ENCODE results near the gene MYH9. TPM values are rescaled to one million over a fixed set of nuclear protein-coding genes. Genes with fewer than 3 reads are reported as not detected.
"Not testable (repeated sequence)": the region's sequence is repeated elsewhere in the genome, so short reads cannot be mapped to it uniquely, and the experiment has no call there.

Gene MYH9
- total and polyA plus RNA-seq, 7 experiments from 2014 or later, result 95.5 to 900 (median 661) TPM

DNA sequence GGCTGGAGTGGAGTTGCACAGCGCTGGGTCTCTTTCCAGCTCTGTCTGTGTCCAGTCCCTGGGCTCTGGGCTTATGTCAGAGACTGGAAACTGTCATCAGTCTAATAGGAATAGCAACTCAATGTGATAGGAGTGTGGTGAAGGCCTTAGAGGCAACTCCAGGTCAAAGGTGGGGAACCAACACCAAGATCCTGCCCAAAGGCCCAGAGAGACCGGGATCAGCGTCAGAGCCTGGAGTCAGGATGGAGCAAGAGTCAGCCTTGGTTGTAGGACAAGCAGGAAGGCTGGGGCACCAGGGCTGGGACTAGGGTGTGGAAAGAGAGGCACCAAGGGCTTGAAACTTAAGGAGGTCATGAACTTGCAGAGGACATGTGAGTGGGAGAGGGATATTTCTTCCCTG, 125.5 kb downstream of the MYH9 start:
- H3K27ac ChIP-seq (ENCODE audit: low read depth, low read length); POLR2A ChIA-PET: not testable (repeated sequence)

DNA sequence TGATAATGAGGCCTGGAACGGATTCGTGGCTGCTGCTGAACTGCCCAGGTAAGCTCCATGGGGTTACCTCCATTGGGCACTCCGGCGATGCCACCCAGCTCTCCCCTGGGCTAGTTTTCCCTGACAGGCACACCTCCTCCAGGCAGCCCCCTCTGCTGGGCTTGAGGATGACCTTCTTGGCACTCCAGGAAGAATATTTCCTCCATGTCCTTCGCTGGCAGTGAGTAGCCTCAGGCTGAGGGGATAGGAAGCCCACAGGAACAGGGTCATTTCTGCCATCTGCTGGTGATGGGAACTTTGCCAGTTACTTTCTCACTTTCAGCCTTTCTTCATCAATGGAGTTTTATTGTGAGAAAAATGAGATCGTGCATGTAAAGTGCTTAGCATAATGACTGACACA, 126.1 kb downstream of the MYH9 start:
- CTCF ChIA-PET, result not testable (repeated sequence)
- peaks cover 14 to 30% (median 23%) of the 10 kb centered on the region in 7 donors for H3K4me1 Mint-ChIP-seq

More for the DNA sequence above, 125.5 kb downstream of the MYH9 start:
- H3K4me1 ChIP-seq (ENCODE audit: control insufficient read depth in 2 of 2, insufficient read depth in 2 of 2, low read length in 2 of 2); H3K9me3 ChIP-seq (ENCODE audit: control insufficient read depth in 2 of 3, low read length in 3 of 3); intact Hi-C loops (cut with micrococcal nuclease); CTCF ChIA-PET; ATAC-seq; H3K4me3 ChIP-seq (ENCODE audit: low read length); H3K27me3 ChIP-seq (ENCODE audit: control insufficient read depth in 2 of 2, insufficient read depth in 2 of 2, low read length in 2 of 2); H3K4me3 Mint-ChIP-seq; H3K27me3 Mint-ChIP-seq; DNase-seq; H3K9me3 Mint-ChIP-seq: not testable (repeated sequence)
- peaks cover 14 to 29% (median 18%) of the 10 kb centered on the region in 7 donors for H3K4me1 Mint-ChIP-seq
- H3K36me3 Mint-ChIP-seq, result peaks cover 13 to 69% (median 40%) of the 10 kb centered on the region in 5 donors
- peak overlapping the region in 1 of 9 donors; percentile 42 for H3K27ac Mint-ChIP-seq
- peaks cover 20 to 82% (median 25%) of the 10 kb centered on the region in 3 experiments for H3K36me3 ChIP-seq (ENCODE audit: control insufficient read depth in 2 of 3, insufficient read depth in 3 of 3, low read length in 3 of 3)

DNA sequence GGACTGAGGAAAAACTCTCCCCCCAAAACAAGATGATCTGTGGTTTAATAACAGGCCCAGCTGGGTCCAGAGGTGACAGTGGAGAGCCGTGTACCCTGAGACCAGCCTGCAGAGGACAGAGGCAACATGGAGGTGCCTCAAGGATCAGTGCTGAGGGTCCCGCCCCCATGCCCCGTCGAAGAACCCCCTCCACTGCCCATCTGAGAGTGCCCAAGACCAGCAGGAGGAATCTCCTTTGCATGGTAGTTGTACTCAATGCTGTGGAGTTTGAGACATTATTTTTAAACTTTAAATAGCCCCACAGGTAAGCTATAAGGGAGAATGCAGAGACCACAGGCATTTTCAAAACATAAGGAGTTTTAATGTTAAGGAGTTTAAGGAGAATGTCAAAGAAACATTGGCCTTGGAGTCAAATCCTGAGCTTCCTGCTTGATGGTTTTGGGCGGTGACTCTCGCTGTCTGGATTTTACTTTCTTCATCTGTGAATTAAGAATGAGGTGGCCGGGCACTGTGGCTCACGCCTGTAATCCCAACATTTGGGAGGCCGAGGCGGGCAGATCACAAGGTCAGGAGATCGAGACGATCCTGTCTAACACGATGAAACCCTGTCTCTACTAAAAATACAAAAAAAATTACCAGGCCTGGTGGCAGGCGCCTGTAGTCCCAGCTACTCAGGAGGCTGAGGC, 128.0 kb downstream of the MYH9 start:
- intact Hi-C loops (cut with micrococcal nuclease), result no loop called here
- no peaks in the 10 kb centered on the region for H3K9me3 ChIP-seq (ENCODE audit: control insufficient read depth in 2 of 3, low read length in 3 of 3)
- Mint-ChIP-seq H3K36me3 (peaks cover 17 to 65% (median 36%) of the 10 kb centered on the region in 5 donors), H3K4me1 (peaks cover 25 to 46% (median 39%) of the 10 kb centered on the region in 7 donors), H3K4me3 (peak overlapping the region in 1 of 10 donors; percentile 25), H3K27me3 (no peaks in the 10 kb centered on the region), H3K27ac (peak overlapping the region in 3 of 9 donors; percentile 38 to 86 (median 83)), H3K9me3 (no peaks in the 10 kb centered on the region)
- H3K4me1 ChIP-seq (ENCODE audit: control insufficient read depth in 2 of 2, insufficient read depth in 2 of 2, low read length in 2 of 2), result peaks cover 7 to 16% of the 10 kb centered on the region in 2 donors
- CTCF ChIA-PET, result interaction anchor here (1.6 kb wide), 1 partner anchor 20 kb away, joined by 5 read pairs; the partner anchor contains the start of gene APOL2
- H3K36me3 ChIP-seq (ENCODE audit: control insufficient read depth in 2 of 3, insufficient read depth in 3 of 3, low read length in 3 of 3), result peaks cover 14 to 74% (median 20%) of the 10 kb centered on the region in 3 experiments
- H3K4me3 ChIP-seq (ENCODE audit: low read length), result no peak overlapping the region
- no peak for ATAC-seq
- no peaks in the 10 kb centered on the region for H3K27me3 ChIP-seq (ENCODE audit: control insufficient read depth in 2 of 2, insufficient read depth in 2 of 2, low read length in 2 of 2)
- no peak overlapping the region for H3K27ac ChIP-seq (ENCODE audit: low read depth, low read length)
- DNase-seq, result no peak
- POLR2A ChIA-PET, result no interaction called here

More for the DNA sequence above, 126.1 kb downstream of the MYH9 start:
- H3K27ac Mint-ChIP-seq; intact Hi-C loops (cut with micrococcal nuclease); H3K27me3 Mint-ChIP-seq; H3K27ac ChIP-seq (ENCODE audit: low read depth, low read length); H3K9me3 Mint-ChIP-seq; H3K4me1 ChIP-seq (ENCODE audit: control insufficient read depth in 2 of 2, insufficient read depth in 2 of 2, low read length in 2 of 2); DNase-seq; ATAC-seq; H3K4me3 ChIP-seq (ENCODE audit: low read length); H3K9me3 ChIP-seq (ENCODE audit: control insufficient read depth in 2 of 3, low read length in 3 of 3); H3K27me3 ChIP-seq (ENCODE audit: control insufficient read depth in 2 of 2, insufficient read depth in 2 of 2, low read length in 2 of 2); H3K4me3 Mint-ChIP-seq: not testable (repeated sequence)
- peaks cover 20 to 82% (median 25%) of the 10 kb centered on the region in 3 experiments for H3K36me3 ChIP-seq (ENCODE audit: control insufficient read depth in 2 of 3, insufficient read depth in 3 of 3, low read length in 3 of 3)
- POLR2A ChIA-PET, result interaction anchor here (0.6 kb wide), 1 partner anchor 943 kb away, joined by 3 read pairs; no protein-coding TSS in a partner anchor
- peaks cover 13 to 69% (median 35%) of the 10 kb centered on the region in 5 donors for H3K36me3 Mint-ChIP-seq

DNA sequence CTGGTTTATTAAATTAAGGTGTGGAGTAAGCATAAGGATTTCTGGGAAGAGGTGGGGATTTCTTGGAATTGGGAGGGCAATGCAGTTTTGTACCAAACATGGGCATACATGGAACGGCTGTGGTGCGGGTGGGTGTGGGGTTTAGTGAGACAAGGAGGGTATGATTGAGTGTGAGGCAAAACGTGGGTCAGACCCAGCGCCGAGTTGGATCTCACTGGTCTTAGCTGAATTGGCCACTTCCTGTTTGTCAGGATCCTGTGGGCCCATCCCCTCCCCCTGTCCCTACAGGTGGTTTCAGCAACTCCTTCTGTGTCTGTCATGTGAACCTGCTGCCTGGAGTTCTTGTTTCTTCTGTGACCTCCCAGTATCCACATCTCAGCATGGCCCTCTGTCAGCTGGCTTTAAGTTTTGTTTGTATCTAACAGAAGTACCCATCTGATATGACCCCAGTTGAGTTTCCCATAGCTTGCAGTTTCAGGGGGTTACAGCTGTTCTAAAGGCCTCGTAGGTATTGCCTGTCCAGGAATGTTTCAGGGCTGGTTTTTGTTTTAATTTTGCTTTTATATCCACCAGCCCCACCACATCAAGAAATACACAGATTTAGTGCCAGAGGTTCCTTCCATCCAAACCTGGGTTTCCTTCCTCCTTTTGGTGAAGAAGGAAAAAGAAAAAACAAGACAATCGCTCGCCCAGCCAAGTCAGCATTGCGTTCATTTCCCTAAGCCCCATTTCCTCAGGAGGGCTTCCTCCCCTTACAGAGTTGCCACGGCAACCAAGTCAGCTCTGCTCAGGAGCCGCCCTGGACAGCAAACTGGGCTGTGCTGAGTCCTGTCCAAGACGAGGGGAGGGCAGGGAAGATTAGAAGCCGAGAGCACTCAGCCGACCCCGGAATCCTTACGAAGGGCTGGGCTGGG, 128.8 kb downstream of the MYH9 start:
- H3K27me3 ChIP-seq (ENCODE audit: control insufficient read depth in 2 of 2, insufficient read depth in 2 of 2, low read length in 2 of 2), result no peaks in the 10 kb centered on the region
- ChIA-PET CTCF (interaction anchor here (1.3 to 1.6 kb wide), 2 partner anchors 10 to 19 kb away, joined by 3 to 5 read pairs; partner anchors contain the start of gene APOL2), POLR2A (interaction anchor here (0.7 kb wide), 1 partner anchor 125 kb away, joined by 3 read pairs; no protein-coding TSS in a partner anchor)
- H3K4me1 Mint-ChIP-seq, result peaks cover 33 to 54% (median 43%) of the 10 kb centered on the region in 7 donors
- H3K27me3 Mint-ChIP-seq, result no peaks in the 10 kb centered on the region
- peak; percentile 49 for ATAC-seq
- H3K4me3 Mint-ChIP-seq, result peak overlapping the region in 8 of 10 donors; percentile 6 to 78 (median 20)
- H3K9me3 ChIP-seq (ENCODE audit: control insufficient read depth in 2 of 3, low read length in 3 of 3), result no peaks in the 10 kb centered on the region
- intact Hi-C loops (cut with micrococcal nuclease), result no loop called here
- H3K9me3 Mint-ChIP-seq, result no peaks in the 10 kb centered on the region
- H3K36me3 ChIP-seq (ENCODE audit: control insufficient read depth in 2 of 3, insufficient read depth in 3 of 3, low read length in 3 of 3), result peaks cover 14 to 70% (median 20%) of the 10 kb centered on the region in 3 experiments
- H3K36me3 Mint-ChIP-seq, result peaks cover 17 to 62% (median 36%) of the 10 kb centered on the region in 5 donors
- H3K27ac ChIP-seq (ENCODE audit: low read depth, low read length), result no peak overlapping the region
- H3K4me3 ChIP-seq (ENCODE audit: low read length), result no peak overlapping the region
- peak overlapping the region in 8 of 9 donors; percentile 4 to 86 (median 64) for H3K27ac Mint-ChIP-seq
- DNase-seq, result peak in 1 of 9 donors; percentile 26
- peaks cover 12 to 23% of the 10 kb centered on the region in 2 donors for H3K4me1 ChIP-seq (ENCODE audit: control insufficient read depth in 2 of 2, insufficient read depth in 2 of 2, low read length in 2 of 2)

GRCh38 chr22:36257948-36258670, 129.7 kb downstream of the MYH9 start:
- intact Hi-C loops (cut with micrococcal nuclease), result no loop called here
- Histone ChIP-seq H3K27ac (ENCODE audit: low read depth, low read length) (no peak overlapping the region), H3K4me1 (ENCODE audit: control insufficient read depth in 2 of 2, insufficient read depth in 2 of 2, low read length in 2 of 2) (peaks cover 19 to 31% of the 10 kb centered on the region in 2 donors), H3K27me3 (ENCODE audit: control insufficient read depth in 2 of 2, insufficient read depth in 2 of 2, low read length in 2 of 2) (no peaks in the 10 kb centered on the region), H3K9me3 (ENCODE audit: control insufficient read depth in 2 of 3, low read length in 3 of 3) (no peaks in the 10 kb centered on the region), H3K36me3 (ENCODE audit: control insufficient read depth in 2 of 3, insufficient read depth in 3 of 3, low read length in 3 of 3) (peaks cover 14 to 63% (median 20%) of the 10 kb centered on the region in 3 experiments), H3K4me3 (ENCODE audit: low read length) (no peak overlapping the region)
- Mint-ChIP-seq H3K27me3 (no peaks in the 10 kb centered on the region), H3K4me1 (peaks cover 41 to 61% (median 51%) of the 10 kb centered on the region in 7 donors), H3K27ac (peak overlapping the region in 7 of 9 donors; percentile 4 to 86 (median 68)), H3K36me3 (peaks cover 13 to 55% (median 36%) of the 10 kb centered on the region in 5 donors), H3K9me3 (no peaks in the 10 kb centered on the region), H3K4me3 (peak overlapping the region in 6 of 10 donors; percentile 7 to 78 (median 20))
- ChIA-PET CTCF (interaction anchor here (1.3 kb wide), 1 partner anchor 9 kb away, joined by 3 read pairs; no protein-coding TSS in a partner anchor), POLR2A (interaction anchor here (0.7 kb wide), 1 partner anchor 126 kb away, joined by 3 read pairs; no protein-coding TSS in a partner anchor)
- ATAC-seq, result no peak
- peak in 1 of 9 donors; percentile 16 for DNase-seq
